CD4-positive, CD25-positive, alpha-beta regulatory T cell (primary cell): ENCODE measurements around the gene TNRC18. TPM values are rescaled to one million over a fixed set of nuclear protein-coding genes. Genes with fewer than 3 reads are reported as not detected.

Experiments used
- ATAC-seq, 2 donors: fragments of 150-1000 bp; cut with Tn5 transposase; one replicate each; pipeline ENCODE4 v1.10.0; 2021; ENCODE audit warnings: low read depth in 2 of 2, moderate number of reproducible peaks in 2 of 2, moderate library complexity in 1 of 2
- DNase-seq, 3 donors: peaks; one replicate each; pipeline versions ENCODE4 v3.0.0 to v3.0.0-alpha.2; 2012 to 2022; ENCODE audit warnings: mixed read lengths in 1 of 3
- H3K27ac ChIP-seq: one replicate; pipeline ENCODE4 v1.7.0; 2013; ENCODE audit warnings: mild to moderate bottlenecking, low read length; ENCODE audit not compliant: insufficient read depth, poor library complexity, severe bottlenecking
- H3K27me3 ChIP-seq: one replicate; pipeline ENCODE4 v1.7.0; 2013; ENCODE audit warnings: low read length; ENCODE audit not compliant: control insufficient read depth, insufficient read depth
- H3K36me3 ChIP-seq: one replicate; pipeline ENCODE4 v1.7.0; 2013; ENCODE audit warnings: mild to moderate bottlenecking, low read length, moderate library complexity; ENCODE audit not compliant: control insufficient read depth, insufficient read depth
- H3K4me1 ChIP-seq: 2 replicates; pipeline ENCODE4 v1.7.0; 2013; ENCODE audit warnings: mild to moderate bottlenecking, low read length; ENCODE audit not compliant: insufficient read depth, control insufficient read depth, poor library complexity, severe bottlenecking
- H3K4me3 ChIP-seq: one replicate; pipeline ENCODE4 v1.7.0; 2013; ENCODE audit warnings: low read depth, mild to moderate bottlenecking, low read length, moderate library complexity
- H3K9me3 ChIP-seq, 2 experiments: 1 replicate in 1 of 2; 2 replicates in 1 of 2; pipeline ENCODE4 v1.7.0; 2013; ENCODE audit warnings: low read length in 2 of 2, mild to moderate bottlenecking in 1 of 2, moderate library complexity in 1 of 2; ENCODE audit not compliant: control insufficient read depth in 2 of 2
- H3K27ac Mint-ChIP-seq, 3 donors: one replicate each; pipeline ENCODE4 v1.8.0; 2020 to 2022; ENCODE audit warnings: mild to moderate bottlenecking in 3 of 3, mixed read lengths in 3 of 3, moderate library complexity in 2 of 3
- H3K27me3 Mint-ChIP-seq: one replicate; pipeline ENCODE4 v1.8.0; 2022; ENCODE audit warnings: mild to moderate bottlenecking, mixed read lengths
- H3K36me3 Mint-ChIP-seq: one replicate; pipeline ENCODE4 v1.8.0; 2020; ENCODE audit warnings: mixed read lengths
- H3K4me1 Mint-ChIP-seq, 4 donors: one replicate each; pipeline ENCODE4 v1.8.0; 2020 to 2022; ENCODE audit warnings: mixed read lengths in 4 of 4, mild to moderate bottlenecking in 1 of 4
- H3K4me3 Mint-ChIP-seq, 4 donors: one replicate each; pipeline ENCODE4 v1.8.0; 2020 to 2022; ENCODE audit warnings: mild to moderate bottlenecking in 4 of 4, mixed read lengths in 4 of 4, moderate library complexity in 3 of 4
- H3K9me3 Mint-ChIP-seq, 7 donors: one replicate each; pipeline ENCODE4 v1.8.0; 2020 to 2022; ENCODE audit warnings: mixed read lengths in 7 of 7, mild to moderate bottlenecking in 3 of 7, moderate library complexity in 2 of 7
- polyA plus RNA-seq, 4 donors: library from polyadenylated mRNA; unstranded; fragments of 300-500 nt; fragmentation: Illumina TruSeq; gene quantifications; one replicate each; pipeline ENCODE4 v1.2.3, GENCODE V29; 2021
- total RNA-seq: library from RNA; stranded (reverse); gene quantifications from one replicate; pipeline ENCODE4 v1.2.3, GENCODE V29; 2022

Gene TNRC18
- total and polyA plus RNA-seq, 5 donors from 2014 or later: 0.17 to 80.1 (median 0.60) TPM

- ATAC-seq (peak in 1 of 2 donors; percentile 21), DNase-seq (no peak)
- peaks cover 0 to 2% (median 0%) of the 10 kb centered on the region in 7 donors for H3K9me3 Mint-ChIP-seq
- H3K36me3 Mint-ChIP-seq: peaks cover 3% of the 10 kb centered on the region
- H3K4me3 ChIP-seq: no peak overlapping the region
- H3K27me3 Mint-ChIP-seq: no peaks in the 10 kb centered on the region
- H3K4me1 ChIP-seq: peaks cover 6% of the 10 kb centered on the region
- H3K27ac Mint-ChIP-seq: no peak overlapping the region
- no peak overlapping the region for H3K27ac ChIP-seq
- H3K36me3 ChIP-seq: no peaks in the 10 kb centered on the region
- H3K27me3 ChIP-seq: no peaks in the 10 kb centered on the region
- no peak overlapping the region for H3K4me3 Mint-ChIP-seq
- peaks cover 0 to 9% (median 2%) of the 10 kb centered on the region in 4 donors for H3K4me1 Mint-ChIP-seq
- H3K9me3 ChIP-seq: no peaks in the 10 kb centered on the region
Measured at GRCh38 chr7:5302577-5302976, 121.1 kb downstream of the TNRC18 start.

GRCh38 chr7:5300366-5300765 is 123.3 kb downstream of the TNRC18 start:
- no peaks in the 10 kb centered on the region for H3K9me3 ChIP-seq
- no peak for DNase-seq
- ATAC-seq: no peak
- H3K4me3 ChIP-seq: no peak overlapping the region
- Mint-ChIP-seq H3K4me1 (peaks cover 0 to 23% (median 6%) of the 10 kb centered on the region in 4 donors), H3K36me3 (peaks cover 3% of the 10 kb centered on the region), H3K27ac (no peak overlapping the region), H3K4me3 (no peak overlapping the region), H3K9me3 (peaks cover 0 to 6% (median 0%) of the 10 kb centered on the region in 7 donors), H3K27me3 (peaks cover 5% of the 10 kb centered on the region)
- H3K36me3 ChIP-seq: no peaks in the 10 kb centered on the region
- no peaks in the 10 kb centered on the region for H3K27me3 ChIP-seq
- no peak overlapping the region for H3K27ac ChIP-seq
- H3K4me1 ChIP-seq: peaks cover 14% of the 10 kb centered on the region

- Mint-ChIP-seq H3K36me3 (peaks cover 3% of the 10 kb centered on the region), H3K4me1 (peaks cover 0 to 23% (median 6%) of the 10 kb centered on the region in 4 donors), H3K27me3 (peaks cover 5% of the 10 kb centered on the region), H3K4me3 (peak overlapping the region; percentile 50 to 90 (median 78)), H3K9me3 (peaks cover 0 to 18% (median 4%) of the 10 kb centered on the region in 7 donors), H3K27ac (peak overlapping the region; percentile 21 to 92 (median 47))
- Histone ChIP-seq H3K27ac (no peak overlapping the region), H3K4me3 (peak overlapping the region; percentile 53), H3K9me3 (peaks cover 0 to 7% of the 10 kb centered on the region in 2 experiments), H3K4me1 (peaks cover 14% of the 10 kb centered on the region), H3K36me3 (no peaks in the 10 kb centered on the region), H3K27me3 (no peaks in the 10 kb centered on the region)
- DNase-seq (peak; percentile 70 to 85 (median 74)), ATAC-seq (peak; percentile 82 to 84)
Measured at GRCh38 chr7:5296611-5297226, 126.9 kb downstream of the TNRC18 start.

- peak overlapping the region in 3 of 4 donors; percentile 71 to 83 (median 72) for H3K4me3 Mint-ChIP-seq
- Histone ChIP-seq H3K27me3 (no peaks in the 10 kb centered on the region), H3K4me3 (no peak overlapping the region), H3K4me1 (peaks cover 14% of the 10 kb centered on the region), H3K9me3 (peaks cover 0 to 7% of the 10 kb centered on the region in 2 experiments), H3K27ac (no peak overlapping the region), H3K36me3 (no peaks in the 10 kb centered on the region)
- H3K36me3 Mint-ChIP-seq: no peaks in the 10 kb centered on the region
- peaks cover 5% of the 10 kb centered on the region for H3K27me3 Mint-ChIP-seq
- DNase-seq (peak in 1 of 3 donors; percentile 28), ATAC-seq (no peak)
- peaks cover 0 to 23% (median 6%) of the 10 kb centered on the region in 4 donors for H3K4me1 Mint-ChIP-seq
- no peak overlapping the region for H3K27ac Mint-ChIP-seq
- H3K9me3 Mint-ChIP-seq: peaks cover 0 to 18% (median 4%) of the 10 kb centered on the region in 7 donors
Measured at GRCh38 chr7:5296015-5296610, 127.5 kb downstream of the TNRC18 start.

- H3K27ac Mint-ChIP-seq: peak overlapping the region in 1 of 3 donors; percentile 68
- peaks cover 0 to 18% (median 4%) of the 10 kb centered on the region in 7 donors for H3K9me3 Mint-ChIP-seq
- H3K27me3 ChIP-seq: no peaks in the 10 kb centered on the region
- H3K9me3 ChIP-seq: peaks cover 0 to 7% of the 10 kb centered on the region in 2 experiments
- H3K36me3 ChIP-seq: no peaks in the 10 kb centered on the region
- peak overlapping the region in 2 of 4 donors; percentile 71 to 83 for H3K4me3 Mint-ChIP-seq
- H3K36me3 Mint-ChIP-seq: no peaks in the 10 kb centered on the region
- ATAC-seq: no peak
- DNase-seq: no peak
- H3K27me3 Mint-ChIP-seq: peaks cover 5% of the 10 kb centered on the region
- no peak overlapping the region for H3K27ac ChIP-seq
- no peak overlapping the region for H3K4me3 ChIP-seq
- H3K4me1 ChIP-seq: peaks cover 14% of the 10 kb centered on the region
- peaks cover 0 to 23% (median 6%) of the 10 kb centered on the region in 4 donors for H3K4me1 Mint-ChIP-seq
Measured at GRCh38 chr7:5295039-5296014, 128.3 kb downstream of the TNRC18 start.

GRCh38 chr7:5294169-5294987 is 129.3 kb downstream of the TNRC18 start:
- H3K4me3 Mint-ChIP-seq: peak overlapping the region in 2 of 4 donors; percentile 8 to 43
- peaks cover 5% of the 10 kb centered on the region for H3K27me3 Mint-ChIP-seq

More at GRCh38 chr7:5294169-5294987, 129.3 kb downstream of the TNRC18 start:
- H3K9me3 ChIP-seq: peaks cover 0 to 7% of the 10 kb centered on the region in 2 experiments
- no peak for DNase-seq
- Mint-ChIP-seq H3K9me3 (peaks cover 0 to 18% (median 4%) of the 10 kb centered on the region in 7 donors), H3K4me1 (peaks cover 0 to 23% (median 4%) of the 10 kb centered on the region in 4 donors), H3K36me3 (no peaks in the 10 kb centered on the region), H3K27ac (no peak overlapping the region)
- no peaks in the 10 kb centered on the region for H3K27me3 ChIP-seq
- H3K4me3 ChIP-seq: no peak overlapping the region
- no peak for ATAC-seq
- H3K27ac ChIP-seq: no peak overlapping the region
- no peaks in the 10 kb centered on the region for H3K36me3 ChIP-seq
- peaks cover 14% of the 10 kb centered on the region for H3K4me1 ChIP-seq
